GM21390 (cell line): ENCODE data around the gene KLHL42.
A peak's percentile ranks its signal among the peaks of the same experiment; 100 is the strongest.
"Not testable (repeated sequence)": the region's sequence is repeated elsewhere in the genome, so short reads cannot be mapped to it uniquely, and the experiment has no call there.

Experiments
- ATAC-seq: cut with Tn5 transposase; IDR thresholded peaks from one replicate; pipeline ENCODE4 v1.9.1; 2021; ENCODE audit not compliant: unreplicated experiment

KLHL42 gene

DNA sequence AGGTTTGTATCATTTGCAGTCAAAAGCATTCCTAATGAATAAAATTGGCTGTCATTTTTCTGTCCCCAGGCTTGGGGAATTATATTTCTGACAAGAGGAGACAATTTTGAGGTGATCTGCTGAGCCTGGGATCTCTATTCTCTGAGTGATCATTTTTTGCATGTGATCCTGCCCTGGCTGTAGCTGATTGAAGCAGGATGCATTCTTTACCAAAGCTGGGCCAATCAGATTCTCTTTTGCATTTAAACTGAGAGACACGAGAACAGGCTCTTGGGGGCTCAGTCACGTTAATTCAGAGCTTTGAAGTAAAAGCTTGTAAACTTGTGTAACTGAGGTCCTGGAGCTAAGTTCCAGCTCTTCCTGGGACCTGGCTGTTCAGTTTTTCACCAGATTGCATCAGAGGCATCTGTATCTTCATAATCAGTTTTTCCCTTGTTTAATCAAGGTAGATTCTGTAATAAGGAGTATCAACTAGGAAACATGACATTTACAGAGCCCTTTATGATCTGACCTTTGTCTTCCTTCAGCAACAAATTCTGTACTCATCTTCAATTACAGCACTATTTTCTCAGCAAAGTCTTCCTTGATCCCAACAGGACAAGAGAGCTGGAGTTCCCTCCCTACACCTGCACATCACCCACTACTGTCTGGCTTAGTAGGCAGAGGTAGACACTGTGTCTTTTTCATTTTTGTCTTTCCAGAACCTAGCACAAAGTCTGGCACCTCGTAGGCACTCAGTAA is 35.0 kb downstream of the KLHL42 start:
- no peak for ATAC-seq

- no peak for ATAC-seq
Measured at GRCh38 chr12:27817766-27818165, 37.7 kb downstream of the KLHL42 start.

DNA sequence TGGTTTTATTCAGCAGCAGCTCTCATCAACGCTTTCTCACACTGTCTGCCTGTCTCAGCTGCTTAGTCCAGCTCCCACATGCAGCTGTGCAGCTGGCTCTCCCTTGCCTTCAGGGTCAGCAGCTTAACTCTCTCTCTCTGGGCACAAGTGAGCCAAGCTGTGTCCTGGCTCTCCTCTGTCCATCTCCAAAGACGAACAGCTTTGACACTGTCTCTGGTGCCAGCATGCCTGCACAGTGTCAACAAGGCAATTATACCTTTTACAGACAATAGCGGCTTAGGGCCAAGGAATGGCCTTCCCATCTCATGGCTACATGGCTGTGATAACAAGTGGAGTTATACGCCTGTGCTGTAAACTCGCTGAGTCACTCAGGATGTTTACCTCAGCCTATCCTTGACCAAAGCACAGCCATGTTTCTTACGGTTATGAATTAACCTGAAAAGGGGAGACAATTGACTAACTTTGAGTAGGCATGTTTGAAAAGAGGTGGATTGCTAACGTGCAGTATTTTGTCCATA is 38.4 kb downstream of the KLHL42 start:
- ATAC-seq = no peak

GRCh38 chr12:27820564-27820963 is 40.5 kb downstream of the KLHL42 start:
- ATAC-seq = no peak

GRCh38 chr12:27821259-27821973 is 41.4 kb downstream of the KLHL42 start:
- peak; percentile 26 for ATAC-seq

GRCh38 chr12:27822076-27822712 is 42.2 kb downstream of the KLHL42 start:
- peak; percentile 71 for ATAC-seq

- ATAC-seq = no peak
Measured at GRCh38 chr12:27823038-27823437, 43.0 kb downstream of the KLHL42 start.

- peak; percentile 59 for ATAC-seq
Measured at GRCh38 chr12:27824126-27824842, 44.3 kb downstream of the KLHL42 start.

DNA sequence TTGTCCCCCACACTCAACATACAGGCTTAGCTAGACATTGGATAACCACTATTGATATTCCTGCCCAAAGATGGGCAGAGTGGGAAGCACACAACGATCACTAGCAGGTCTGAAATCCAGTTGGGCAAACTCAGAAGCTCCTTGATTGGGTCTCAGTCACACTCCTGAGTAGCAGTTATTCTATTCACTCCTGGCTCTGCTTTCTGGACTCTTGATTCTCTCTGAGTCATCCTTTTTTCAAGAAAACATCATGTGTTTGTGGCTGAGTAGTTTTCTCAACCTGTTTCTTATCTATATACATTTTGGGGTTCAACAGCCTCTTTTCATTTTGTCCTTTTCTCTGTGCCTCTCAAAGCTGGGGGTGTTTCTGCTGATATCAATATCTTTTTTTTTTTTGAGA is 46.0 kb downstream of the KLHL42 start:
- no peak for ATAC-seq

DNA sequence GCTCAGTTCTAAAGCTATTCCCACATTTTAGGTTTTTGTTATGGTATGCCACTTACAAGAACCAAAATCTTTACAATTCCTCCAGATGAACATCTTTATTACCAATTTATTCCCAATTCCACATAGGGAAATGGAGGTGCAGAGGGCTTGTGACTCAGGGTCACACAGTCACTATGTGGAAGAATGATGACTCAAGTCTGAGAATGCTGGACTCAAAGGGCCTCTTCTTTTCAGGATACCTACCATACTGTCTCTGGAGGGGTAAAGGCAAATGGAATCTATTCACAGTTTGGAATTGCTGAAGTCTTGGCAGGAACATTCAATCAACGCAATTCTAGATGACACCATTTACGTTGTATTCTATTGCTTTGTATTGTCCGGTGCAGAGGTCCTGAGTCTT is 48.2 kb downstream of the KLHL42 start:
- no peak for ATAC-seq

DNA sequence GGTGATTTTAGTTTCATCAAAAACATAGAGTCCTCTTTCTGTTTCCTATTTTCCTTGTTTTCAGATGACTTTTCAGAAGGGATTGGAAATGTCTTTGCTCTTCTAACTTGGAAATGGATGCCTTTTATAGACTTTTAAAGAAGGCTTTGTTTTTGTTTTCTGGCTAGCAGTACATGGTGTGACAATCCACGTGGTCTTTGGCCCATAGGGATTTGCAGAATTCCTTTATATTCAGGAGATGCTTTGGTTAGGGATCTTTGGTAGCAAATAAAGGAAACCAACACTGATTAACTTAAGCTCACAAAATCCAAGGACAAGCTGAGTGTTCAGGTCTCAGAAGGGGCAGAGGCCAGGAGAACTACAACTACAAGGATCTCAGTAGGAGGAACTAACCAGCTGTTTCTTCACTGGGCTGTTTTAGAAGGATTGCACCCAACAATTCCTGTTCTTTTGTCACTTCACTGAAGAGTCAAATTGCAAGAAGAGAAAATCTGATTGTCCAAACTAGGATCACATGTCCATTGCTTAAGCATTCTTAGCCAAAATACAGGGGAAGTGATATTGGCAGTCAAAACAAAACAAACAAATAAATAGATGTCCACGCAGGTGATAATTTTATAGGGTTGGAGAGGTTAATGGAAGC is 58.6 kb downstream of the KLHL42 start:
- no peak for ATAC-seq

GRCh38 chr12:27840229-27840999 is 60.4 kb downstream of the KLHL42 start:
- no peak for ATAC-seq

DNA sequence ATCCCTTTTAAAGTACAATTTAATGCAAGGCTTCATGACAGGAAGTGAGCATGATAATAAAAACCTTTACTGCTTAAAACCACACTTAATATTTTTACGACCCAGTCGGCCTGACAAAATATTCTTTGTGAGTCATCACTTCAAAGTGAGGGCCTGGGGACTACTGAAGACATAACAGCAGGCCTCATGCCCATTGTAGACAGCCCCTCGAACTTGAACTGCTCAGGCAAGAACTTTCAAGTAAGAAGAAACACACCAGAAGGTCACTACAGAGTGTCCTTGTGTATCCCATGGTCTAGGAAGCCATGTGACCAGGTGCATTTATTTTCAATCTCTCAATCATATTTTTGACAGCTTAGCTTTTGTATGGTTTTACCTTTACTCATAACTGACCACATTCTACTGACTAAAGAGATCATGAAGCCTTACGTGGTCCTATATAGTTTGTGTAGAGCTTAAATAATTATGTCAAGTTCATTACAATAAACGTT is 61.4 kb downstream of the KLHL42 start:
- ATAC-seq = no peak

DNA sequence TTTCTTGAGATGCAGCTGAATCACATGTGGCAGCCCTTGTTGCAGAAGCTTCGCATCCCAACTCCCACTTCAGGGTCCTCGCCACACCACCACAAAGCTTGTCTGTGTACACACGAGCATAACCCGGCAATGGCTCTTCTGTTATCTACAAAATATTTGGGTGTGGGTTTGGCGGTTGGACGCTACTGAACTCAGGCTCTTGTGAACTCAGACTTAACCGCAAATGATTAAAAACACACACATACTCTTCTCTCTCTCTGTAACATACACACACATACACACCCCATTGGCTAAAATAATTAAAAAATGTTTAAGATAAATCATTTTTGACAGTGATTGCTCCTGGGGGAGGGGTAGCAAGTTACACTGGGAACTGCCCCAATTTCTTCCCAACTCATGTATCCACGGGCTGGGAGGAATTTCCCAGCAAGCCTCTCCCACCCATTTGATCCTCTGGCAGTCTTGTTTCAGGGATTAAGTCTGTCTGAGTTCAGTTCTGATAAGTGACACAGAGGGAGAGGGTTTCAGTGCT is 63.7 kb downstream of the KLHL42 start:
- ATAC-seq = no peak

DNA sequence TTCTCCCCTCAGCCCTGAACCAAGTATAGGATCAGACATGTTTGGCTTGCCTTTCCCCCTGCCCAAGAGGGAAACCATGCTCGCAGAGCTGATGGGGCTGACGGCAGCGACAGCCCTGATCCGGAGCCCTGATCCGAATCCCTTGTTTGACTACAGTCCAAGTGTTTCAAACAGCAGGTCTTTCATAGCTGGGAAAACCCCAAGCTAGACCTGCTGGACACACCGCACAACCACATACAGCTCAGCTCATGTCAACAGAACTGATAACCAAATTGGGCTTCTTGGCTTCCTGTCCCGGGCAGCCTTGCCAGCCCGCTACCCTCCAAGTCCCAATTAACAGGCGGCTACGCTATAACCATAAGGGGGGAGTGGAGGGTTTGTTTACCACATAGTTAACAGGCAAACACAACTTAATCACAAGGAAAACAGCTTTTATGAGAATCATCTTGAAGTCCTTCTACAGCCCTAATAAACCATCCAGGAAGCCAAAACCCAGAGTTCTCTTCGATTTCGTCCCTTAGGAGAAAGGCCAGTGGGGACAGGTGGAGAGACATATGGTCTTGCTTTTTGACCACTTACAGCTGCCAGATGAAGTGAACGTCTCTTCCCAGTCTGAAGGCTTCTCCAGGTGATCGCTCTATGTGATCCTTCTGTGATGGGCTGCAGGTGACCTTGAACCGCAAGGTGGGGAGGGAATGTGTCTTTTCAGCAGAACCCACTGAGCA is 64.5 kb downstream of the KLHL42 start:
- ATAC-seq = no peak

GRCh38 chr12:27845187-27845586 is 65.2 kb downstream of the KLHL42 start:
- ATAC-seq = no peak

DNA sequence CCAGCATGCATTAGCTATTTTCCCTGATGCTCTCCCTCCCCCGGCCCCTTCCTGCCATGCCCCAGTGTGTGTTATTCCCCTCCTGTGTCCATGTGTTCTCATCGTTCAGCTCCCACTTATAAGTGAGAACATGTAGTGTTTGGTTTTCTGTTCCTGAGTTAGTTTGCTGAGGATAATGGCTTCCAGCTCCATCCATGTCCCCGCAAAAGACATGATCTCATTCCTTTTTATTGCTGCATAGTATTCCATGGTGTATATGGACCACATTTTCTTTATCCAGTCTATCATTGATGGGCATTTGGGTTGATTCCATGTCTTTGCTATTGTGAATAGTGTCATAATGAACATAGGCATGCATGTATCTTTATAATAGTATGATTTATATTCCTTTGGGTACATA is 65.7 kb downstream of the KLHL42 start:
- not testable (repeated sequence) for ATAC-seq

- not testable (repeated sequence) for ATAC-seq
Measured at GRCh38 chr12:27847293-27847692, 67.3 kb downstream of the KLHL42 start.

DNA sequence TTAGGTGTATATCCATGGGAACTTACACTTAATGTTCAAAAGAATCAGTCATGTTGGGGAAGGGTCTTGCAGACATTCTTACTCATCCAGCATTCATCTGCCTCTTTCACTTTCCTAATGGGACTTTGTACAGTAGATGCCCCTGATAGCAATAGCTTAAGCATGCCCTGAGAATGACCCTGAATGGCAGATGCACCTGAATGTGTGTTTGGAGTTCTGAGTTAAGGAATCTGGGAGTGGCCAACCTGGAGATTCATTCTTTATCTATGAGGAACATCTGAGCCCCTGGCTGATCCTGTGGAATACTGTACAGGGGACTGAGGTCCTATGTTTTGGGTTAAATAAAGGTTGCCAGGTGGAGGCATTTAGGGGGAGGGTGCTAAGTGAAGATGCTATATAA is 71.3 kb downstream of the KLHL42 start:
- no peak for ATAC-seq
